ENCODE measurements around the gene PLEKHB2.

- no peak for TF ChIP-seq CTCF (conservative IDR thresholded peaks at IDR 0.05; ENCODE audit: low read depth in 2 of 2)
- TF ChIP-seq EZH2 (IDR thresholded peaks at IDR 0.05; ENCODE audit: low read depth, unreplicated experiment), result no peak
- TF ChIP-seq NANOG (IDR thresholded peaks at IDR 0.05; ENCODE audit: borderline replicate concordance), result no peak
- TF ChIP-seq ZNF331 (CRISPR knock-in tag; IDR thresholded peaks at IDR 0.05; ENCODE audit: low read depth), result no peak
- no peak for TF ChIP-seq JUNB (IDR thresholded peaks at IDR 0.05; ENCODE audit: unreplicated experiment)
- TF ChIP-seq POLR2AphosphoS5 (IDR thresholded peaks at IDR 0.05; ENCODE audit: low read depth), result no peak
- TF ChIP-seq EZH2phosphoT487 (IDR thresholded peaks at IDR 0.05; ENCODE audit: unreplicated experiment), result no peak
- TF ChIP-seq REST (IDR thresholded peaks at IDR 0.05; ENCODE audit: unreplicated experiment), result no peak
- TF ChIP-seq CREB1 (CRISPR knock-in tag; IDR thresholded peaks at IDR 0.05; ENCODE audit: low read depth), result no peak
- TF ChIP-seq ETS1 (IDR thresholded peaks at IDR 0.05), result no peak
- TF ChIP-seq ZNF462 (CRISPR knock-in tag; IDR thresholded peaks at IDR 0.05), result no peak
Observed at GRCh38 chr2:131112529-131112928, 7.4 kb downstream of the PLEKHB2 start.

All from GM23338 (cell line).